HepG2 (cell line): ENCODE results near the gene NACC2.

Source experiments
- CHD2 ChIP-seq: IDR thresholded peaks from 2 replicates; pipeline ENCODE4 v1.6.1; 2011; ENCODE audit warnings: low read depth, low read length, improper control_type of control experiment
- ISL2 ChIP-seq: sonication (generic); formaldehyde crosslinking; IDR thresholded peaks from 2 replicates; pipeline ENCODE4 v1.5.0; 2020; ENCODE audit warnings: missing genetic modification reagents
- MAZ ChIP-seq, 2 experiments: sonication (generic) in 1 of 2; formaldehyde crosslinking in 1 of 2; IDR thresholded peaks; 2 replicates each; pipeline versions ENCODE4 v1.5.0 to v1.6.1; 2012 to 2020; ENCODE audit warnings: low read depth in 2 of 2, mild to moderate bottlenecking in 2 of 2, borderline replicate concordance in 1 of 2, improper control_type of control experiment in 1 of 2, low read length in 1 of 2, missing genetic modification reagents in 1 of 2, moderate library complexity in 1 of 2
- NR2F6 ChIP-seq, 2 experiments: IDR thresholded peaks; 2 replicates each; pipeline ENCODE4 v1.6.1; 2016; ENCODE audit warnings: antibody characterized with exemption in 1 of 2, mild to moderate bottlenecking in 1 of 2
- SNRNP70 ChIP-seq: fragments of 200-400 bp; formaldehyde crosslinking; IDR thresholded peaks from 2 replicates; pipeline ENCODE4 v1.6.1; 2017; ENCODE audit warnings: mild to moderate bottlenecking, low read depth, low read length, moderate library complexity
- TAF1 ChIP-seq: sonication (generic); formaldehyde crosslinking; IDR thresholded peaks from 2 replicates; pipeline ENCODE4 v1.4.0; 2020; ENCODE audit warnings: missing genetic modification reagents
- ZSCAN25 ChIP-seq: sonication (generic); formaldehyde crosslinking; IDR thresholded peaks from 2 replicates; pipeline ENCODE4 v1.8.0; 2022; ENCODE audit warnings: mild to moderate bottlenecking, missing genetic modification reagents
- TF ChIP-seq, protein P1 (sequence below): sonication (generic); formaldehyde crosslinking; IDR thresholded peaks from 2 replicates; pipeline ENCODE4 v1.4.0; 2020; ENCODE audit warnings: missing genetic modification reagents
- TF ChIP-seq, protein P2 (sequence below): sonication (generic); formaldehyde crosslinking; IDR thresholded peaks from 2 replicates; pipeline ENCODE4 v1.5.0; 2020; ENCODE audit warnings: mild to moderate bottlenecking, missing genetic modification reagents, moderate library complexity
- TF ChIP-seq, protein P3 (sequence below): sonication (generic); formaldehyde crosslinking; IDR thresholded peaks from 2 replicates; pipeline ENCODE4 v1.4.0; 2020; ENCODE audit warnings: missing genetic modification reagents

DNA sequence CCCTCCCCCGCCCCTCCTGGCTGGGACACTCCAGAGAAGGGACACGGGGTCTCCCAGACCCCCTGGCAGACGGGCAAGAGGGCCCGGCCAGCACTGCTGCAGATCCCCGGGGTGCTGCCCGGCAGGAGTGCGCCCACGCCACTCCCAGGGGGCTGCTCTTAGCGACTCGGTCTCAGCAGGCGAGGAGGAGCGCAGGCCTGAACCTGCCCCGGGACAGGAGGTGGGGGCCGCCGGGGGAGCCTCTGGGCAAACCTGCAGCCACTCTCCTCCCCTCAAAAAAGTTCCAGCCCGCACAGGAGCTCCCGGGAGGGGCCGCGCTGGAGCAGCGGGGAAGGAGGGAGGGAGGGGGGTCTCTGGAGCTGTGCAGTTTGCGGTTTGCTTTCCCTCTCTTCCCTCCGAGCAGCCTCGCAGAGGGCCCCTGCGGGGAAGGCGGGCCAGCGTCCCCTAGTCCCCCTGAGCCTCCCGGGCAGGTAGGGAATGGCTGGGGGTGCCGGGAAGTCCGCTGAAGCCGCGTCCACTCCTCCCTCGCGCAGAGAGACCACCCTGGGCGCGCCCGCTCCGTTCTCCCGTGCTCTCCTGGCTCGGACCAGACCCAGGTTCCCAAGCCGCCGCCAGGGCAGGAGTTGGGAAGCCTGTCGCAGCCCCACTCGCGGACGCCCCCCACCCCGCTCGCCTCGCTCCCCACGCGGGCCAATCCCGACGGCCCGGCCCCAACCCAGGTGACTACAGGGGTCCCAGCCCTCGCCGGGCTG is 44.2 kb downstream of the NACC2 start:
- TF ChIP-seq, protein P1, sequence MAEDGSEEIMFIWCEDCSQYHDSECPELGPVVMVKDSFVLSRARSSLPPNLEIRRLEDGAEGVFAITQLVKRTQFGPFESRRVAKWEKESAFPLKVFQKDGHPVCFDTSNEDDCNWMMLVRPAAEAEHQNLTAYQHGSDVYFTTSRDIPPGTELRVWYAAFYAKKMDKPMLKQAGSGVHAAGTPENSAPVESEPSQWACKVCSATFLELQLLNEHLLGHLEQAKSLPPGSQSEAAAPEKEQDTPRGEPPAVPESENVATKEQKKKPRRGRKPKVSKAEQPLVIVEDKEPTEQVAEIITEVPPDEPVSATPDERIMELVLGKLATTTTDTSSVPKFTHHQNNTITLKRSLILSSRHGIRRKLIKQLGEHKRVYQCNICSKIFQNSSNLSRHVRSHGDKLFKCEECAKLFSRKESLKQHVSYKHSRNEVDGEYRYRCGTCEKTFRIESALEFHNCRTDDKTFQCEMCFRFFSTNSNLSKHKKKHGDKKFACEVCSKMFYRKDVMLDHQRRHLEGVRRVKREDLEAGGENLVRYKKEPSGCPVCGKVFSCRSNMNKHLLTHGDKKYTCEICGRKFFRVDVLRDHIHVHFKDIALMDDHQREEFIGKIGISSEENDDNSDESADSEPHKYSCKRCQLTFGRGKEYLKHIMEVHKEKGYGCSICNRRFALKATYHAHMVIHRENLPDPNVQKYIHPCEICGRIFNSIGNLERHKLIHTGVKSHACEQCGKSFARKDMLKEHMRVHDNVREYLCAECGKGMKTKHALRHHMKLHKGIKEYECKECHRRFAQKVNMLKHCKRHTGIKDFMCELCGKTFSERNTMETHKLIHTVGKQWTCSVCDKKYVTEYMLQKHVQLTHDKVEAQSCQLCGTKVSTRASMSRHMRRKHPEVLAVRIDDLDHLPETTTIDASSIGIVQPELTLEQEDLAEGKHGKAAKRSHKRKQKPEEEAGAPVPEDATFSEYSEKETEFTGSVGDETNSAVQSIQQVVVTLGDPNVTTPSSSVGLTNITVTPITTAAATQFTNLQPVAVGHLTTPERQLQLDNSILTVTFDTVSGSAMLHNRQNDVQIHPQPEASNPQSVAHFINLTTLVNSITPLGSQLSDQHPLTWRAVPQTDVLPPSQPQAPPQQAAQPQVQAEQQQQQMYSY = no peak
- TF ChIP-seq, protein P2, sequence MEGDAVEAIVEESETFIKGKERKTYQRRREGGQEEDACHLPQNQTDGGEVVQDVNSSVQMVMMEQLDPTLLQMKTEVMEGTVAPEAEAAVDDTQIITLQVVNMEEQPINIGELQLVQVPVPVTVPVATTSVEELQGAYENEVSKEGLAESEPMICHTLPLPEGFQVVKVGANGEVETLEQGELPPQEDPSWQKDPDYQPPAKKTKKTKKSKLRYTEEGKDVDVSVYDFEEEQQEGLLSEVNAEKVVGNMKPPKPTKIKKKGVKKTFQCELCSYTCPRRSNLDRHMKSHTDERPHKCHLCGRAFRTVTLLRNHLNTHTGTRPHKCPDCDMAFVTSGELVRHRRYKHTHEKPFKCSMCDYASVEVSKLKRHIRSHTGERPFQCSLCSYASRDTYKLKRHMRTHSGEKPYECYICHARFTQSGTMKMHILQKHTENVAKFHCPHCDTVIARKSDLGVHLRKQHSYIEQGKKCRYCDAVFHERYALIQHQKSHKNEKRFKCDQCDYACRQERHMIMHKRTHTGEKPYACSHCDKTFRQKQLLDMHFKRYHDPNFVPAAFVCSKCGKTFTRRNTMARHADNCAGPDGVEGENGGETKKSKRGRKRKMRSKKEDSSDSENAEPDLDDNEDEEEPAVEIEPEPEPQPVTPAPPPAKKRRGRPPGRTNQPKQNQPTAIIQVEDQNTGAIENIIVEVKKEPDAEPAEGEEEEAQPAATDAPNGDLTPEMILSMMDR (CRISPR knock-in tag) = no peak
- TF ChIP-seq ISL2 (CRISPR knock-in tag) = no peak
- TF ChIP-seq SNRNP70 = no peak
- TF ChIP-seq TAF1 = peak; percentile 25; the same call in 1 of the 2 replicates
- no peak for TF ChIP-seq ZSCAN25 (CRISPR knock-in tag)
- no peak for TF ChIP-seq NR2F6 (IDR thresholded peaks at IDR 0.05)
- no peak for TF ChIP-seq NR2F6 (CRISPR knock-in tag; IDR thresholded peaks at IDR 0.05)
- TF ChIP-seq CHD2 = no peak
- no peak for TF ChIP-seq MAZ (IDR thresholded peaks at IDR 0.05; ENCODE audit: borderline replicate concordance, low read depth, low read length)
- TF ChIP-seq MAZ (CRISPR knock-in tag; IDR thresholded peaks at IDR 0.05; ENCODE audit: low read depth) = no peak
- TF ChIP-seq, protein P3, sequence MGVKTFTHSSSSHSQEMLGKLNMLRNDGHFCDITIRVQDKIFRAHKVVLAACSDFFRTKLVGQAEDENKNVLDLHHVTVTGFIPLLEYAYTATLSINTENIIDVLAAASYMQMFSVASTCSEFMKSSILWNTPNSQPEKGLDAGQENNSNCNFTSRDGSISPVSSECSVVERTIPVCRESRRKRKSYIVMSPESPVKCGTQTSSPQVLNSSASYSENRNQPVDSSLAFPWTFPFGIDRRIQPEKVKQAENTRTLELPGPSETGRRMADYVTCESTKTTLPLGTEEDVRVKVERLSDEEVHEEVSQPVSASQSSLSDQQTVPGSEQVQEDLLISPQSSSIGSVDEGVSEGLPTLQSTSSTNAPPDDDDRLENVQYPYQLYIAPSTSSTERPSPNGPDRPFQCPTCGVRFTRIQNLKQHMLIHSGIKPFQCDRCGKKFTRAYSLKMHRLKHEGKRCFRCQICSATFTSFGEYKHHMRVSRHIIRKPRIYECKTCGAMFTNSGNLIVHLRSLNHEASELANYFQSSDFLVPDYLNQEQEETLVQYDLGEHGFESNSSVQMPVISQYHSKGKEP = no peak
